GM19328 (cell line): ENCODE results near the gene ATP5F1D.
"Not testable (repeated sequence)": the region's sequence is repeated elsewhere in the genome, so short reads cannot be mapped to it uniquely, and the experiment has no call there.

ENCODE experiments used
- ATAC-seq: cut with Tn5 transposase; IDR thresholded peaks from one replicate; pipeline ENCODE4 v1.9.1; 2021; ENCODE audit warnings: mild to moderate bottlenecking, moderate library complexity; ENCODE audit not compliant: unreplicated experiment

Gene ATP5F1D

GRCh38 chr19:1245494-1246264, 4.1 kb downstream of the ATP5F1D start:
- ATAC-seq = no peak

GRCh38 chr19:1246265-1247087, 4.9 kb downstream of the ATP5F1D start:
- not testable (repeated sequence) for ATAC-seq

- ATAC-seq = no peak
These were observed 6.2 kb downstream of the ATP5F1D start for GRCh38 chr19:1247748-1248138.

- peak; percentile 6 for ATAC-seq
These were observed 6.7 kb downstream of the ATP5F1D start, which contains the start of gene MIDN for GRCh38 chr19:1248139-1248785. MIDN (plus strand) TSS chr19:1248583; CDS start chr19:1250297, 1,714 bp downstream.

DNA sequence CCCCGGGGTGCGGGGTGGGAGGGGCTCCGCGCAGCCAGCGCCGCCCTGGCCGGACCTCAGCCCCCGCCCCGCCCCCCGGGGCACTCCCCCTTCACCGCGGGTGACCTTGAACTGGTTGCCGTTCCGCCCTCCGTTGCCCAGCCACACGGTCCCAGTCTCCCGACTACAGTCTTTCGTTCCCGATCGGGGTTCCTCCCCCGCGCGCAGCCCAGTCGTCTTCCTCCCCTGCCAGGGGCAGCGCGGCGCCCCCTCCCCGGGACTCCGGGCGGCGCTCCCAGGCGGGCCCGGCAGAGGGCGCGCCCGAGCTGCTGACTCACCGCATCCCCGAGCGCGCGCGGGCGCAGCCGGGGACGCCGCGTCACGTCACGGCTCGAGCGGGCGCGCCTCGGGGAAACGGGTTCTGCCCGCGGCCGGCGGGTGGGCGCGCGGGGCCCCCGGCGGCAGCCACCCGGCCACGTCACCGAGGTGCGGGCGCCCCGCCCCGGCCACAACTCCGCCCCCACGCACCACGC, 7.3 kb downstream of the ATP5F1D start:
- ATAC-seq = peak; percentile 23

DNA sequence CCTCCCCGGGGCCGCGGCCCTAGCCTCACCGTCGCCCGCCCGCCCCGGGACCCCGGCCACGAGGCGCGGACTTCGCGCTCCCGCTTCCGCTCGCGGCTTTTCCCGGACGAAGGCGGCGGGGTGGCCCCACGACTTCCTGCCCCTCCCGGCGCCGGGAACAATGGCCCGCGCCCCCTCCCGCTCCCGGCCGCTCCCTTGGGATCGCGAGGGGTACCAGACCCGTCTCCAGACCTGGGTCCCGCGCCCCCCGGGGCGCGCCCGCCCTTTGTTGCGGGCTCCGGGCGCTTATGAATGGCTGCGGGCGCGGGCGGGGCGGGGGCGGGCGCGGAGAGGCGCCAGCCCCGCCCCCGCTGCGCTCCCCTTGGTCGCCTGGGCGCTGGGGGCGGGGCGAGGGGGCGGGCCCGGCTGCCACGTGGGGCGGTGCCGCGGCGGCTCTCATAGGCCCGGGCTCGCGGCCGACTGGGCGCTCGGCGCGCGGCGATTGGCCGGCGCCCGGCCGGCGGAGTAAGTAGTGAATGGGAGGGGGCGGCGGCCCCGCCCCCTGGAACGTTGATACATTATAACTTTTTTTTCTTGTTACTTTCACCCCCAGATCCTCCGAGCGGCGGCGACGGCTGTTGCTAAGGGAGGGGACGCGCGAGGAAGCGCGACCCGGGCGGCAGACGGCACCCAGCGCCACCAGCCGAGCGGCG, 7.9 kb downstream of the ATP5F1D start:
- peak; percentile 50 for ATAC-seq

- no peak for ATAC-seq
These were observed 8.5 kb downstream of the ATP5F1D start for GRCh38 chr19:1249990-1250436.

- ATAC-seq = no peak
These were observed 9.1 kb downstream of the ATP5F1D start for GRCh38 chr19:1250437-1251260.

DNA sequence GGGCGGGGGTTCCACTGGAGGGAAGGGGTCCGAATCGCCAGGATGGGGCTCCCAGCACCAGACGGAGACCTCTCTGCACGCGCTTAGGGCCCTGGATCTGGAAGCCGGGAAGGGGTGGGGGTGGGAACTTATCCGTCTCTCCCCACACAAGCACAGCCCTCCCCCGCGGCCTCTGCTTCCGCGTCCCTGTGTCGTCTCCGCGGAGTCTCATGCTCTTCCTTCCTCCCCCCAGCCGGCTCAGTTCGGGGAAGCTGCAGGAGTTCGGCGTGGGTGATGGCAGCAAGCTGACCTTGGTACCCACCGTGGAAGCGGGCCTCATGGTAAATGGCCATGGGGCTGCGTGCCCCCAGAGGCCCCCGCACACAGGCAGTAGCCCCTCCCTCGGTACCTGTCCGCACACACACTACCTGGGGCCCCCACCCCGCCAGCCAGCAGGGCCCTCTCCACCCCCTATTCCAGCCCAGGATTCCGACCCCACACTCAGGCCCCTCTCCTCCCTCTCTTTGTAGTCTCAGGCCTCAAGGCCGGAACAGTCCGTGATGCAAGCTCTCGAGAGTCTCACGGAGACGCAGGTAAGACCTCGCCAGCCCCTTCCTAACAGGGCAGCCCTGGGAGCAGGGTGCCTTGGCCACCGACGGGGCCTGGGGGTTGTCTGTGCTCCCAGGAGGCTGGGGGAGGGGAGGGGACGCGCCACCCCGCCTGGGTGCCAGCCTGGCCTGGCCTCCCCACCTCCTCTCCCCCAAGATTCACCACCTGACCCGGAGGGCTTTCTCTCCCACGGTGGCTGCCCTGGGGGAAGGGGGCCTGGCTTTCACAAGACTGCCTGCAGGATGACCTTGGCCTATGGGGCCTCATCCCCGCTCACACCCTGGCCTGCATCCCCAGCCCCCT, 10.0 kb downstream of the ATP5F1D start:
- no peak for ATAC-seq

DNA sequence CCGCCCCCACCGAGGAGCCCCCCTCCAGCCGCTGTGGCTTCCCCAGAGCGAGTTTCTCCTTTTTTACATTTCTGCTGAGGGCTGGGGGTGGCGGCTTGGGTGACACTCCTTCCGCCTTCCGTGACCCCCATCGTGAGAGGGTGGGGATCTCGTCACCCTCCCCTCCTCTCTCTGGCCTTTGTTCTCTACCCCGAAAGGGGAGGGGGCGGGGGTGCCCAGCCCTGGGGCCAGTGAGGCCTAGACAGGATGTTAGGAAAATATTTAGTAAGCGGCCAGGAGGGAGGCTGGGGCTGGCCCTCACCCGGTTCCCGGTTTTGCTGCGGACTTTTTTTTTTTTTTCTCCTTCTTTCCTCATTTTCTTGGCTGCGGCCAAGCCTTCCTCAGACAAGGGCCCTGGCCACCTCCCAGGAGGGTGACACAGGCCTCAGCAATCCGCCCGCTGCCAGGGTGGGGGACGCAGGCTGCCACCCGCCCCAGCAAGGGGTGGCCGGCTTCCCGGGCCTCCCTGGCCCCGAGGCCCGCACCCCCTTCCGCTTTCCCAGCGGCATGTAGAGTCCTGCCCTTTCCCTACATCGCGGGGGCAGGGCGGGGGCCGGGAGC, 10.8 kb downstream of the ATP5F1D start:
- ATAC-seq = no peak

DNA sequence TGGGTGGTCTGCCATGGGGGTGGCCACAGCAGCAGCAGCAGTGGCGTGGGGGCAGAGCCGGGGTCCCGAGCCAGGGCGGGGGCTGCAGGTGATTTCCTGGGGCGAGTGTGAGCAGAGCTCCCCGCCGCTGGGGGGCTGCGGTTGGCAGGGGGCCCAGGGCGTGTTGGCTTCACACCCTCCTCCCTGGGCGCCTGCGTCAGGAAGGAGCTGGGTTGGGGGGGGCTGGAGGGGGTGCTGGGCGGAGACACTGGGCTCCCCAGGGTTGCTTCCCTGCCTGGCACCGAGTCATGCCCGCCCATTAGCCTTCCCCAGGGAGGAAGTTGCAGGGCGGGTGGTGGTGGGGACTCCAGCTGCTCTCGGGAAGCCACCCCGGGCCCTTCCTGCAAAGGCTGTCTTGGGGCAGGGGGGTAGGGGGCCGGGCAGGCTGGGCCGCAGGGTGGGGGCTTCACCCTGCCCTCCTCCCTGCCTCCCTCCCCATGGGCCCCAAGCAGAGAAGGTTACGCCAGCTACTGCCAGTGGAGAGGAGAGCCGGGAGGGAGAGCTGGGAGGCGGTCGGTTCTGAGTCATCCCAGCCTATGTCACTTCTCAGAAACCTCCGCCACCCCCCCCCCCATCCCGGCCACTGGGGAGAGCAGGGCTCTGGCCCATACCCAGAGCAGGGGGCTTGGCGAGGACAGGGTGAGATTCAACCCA, 11.4 kb downstream of the ATP5F1D start:
- ATAC-seq = no peak

GRCh38 chr19:1253514-1254080, 12.0 kb downstream of the ATP5F1D start:
- ATAC-seq = no peak

DNA sequence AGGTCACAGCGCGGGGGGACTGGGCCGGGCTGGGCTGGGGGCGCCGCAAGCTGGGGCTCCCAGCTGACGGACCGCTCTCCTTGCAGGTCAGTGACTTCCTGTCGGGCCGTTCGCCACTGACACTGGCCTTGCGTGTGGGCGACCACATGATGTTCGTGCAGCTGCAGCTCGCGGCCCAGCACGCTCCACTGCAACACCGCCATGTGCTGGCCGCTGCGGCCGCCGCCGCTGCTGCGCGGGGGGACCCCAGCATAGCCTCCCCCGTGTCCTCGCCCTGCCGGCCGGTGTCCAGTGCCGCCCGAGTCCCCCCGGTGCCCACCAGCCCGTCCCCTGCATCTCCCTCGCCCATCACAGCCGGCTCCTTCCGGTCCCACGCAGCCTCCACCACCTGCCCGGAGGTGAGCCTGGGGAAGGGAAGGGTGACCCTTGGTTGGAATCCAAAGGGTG, 12.6 kb downstream of the ATP5F1D start:
- ATAC-seq = no peak

- no peak for ATAC-seq
These were observed 13.1 kb downstream of the ATP5F1D start for GRCh38 chr19:1254530-1255185.

- no peak for ATAC-seq
These were observed 13.9 kb downstream of the ATP5F1D start for GRCh38 chr19:1255186-1256161.
